Erythroblast (primary cell): ENCODE data around the gene YIPF6.

ENCODE experiments used
- GATA1 ChIP-seq: IDR thresholded peaks from 2 replicates; pipeline ENCODE4 v1.6.1; 2011; ENCODE audit warnings: low read depth, mild to moderate bottlenecking, control low read depth, low read length, moderate library complexity
- POLR2A ChIP-seq: IDR thresholded peaks from 2 replicates; pipeline ENCODE4 v1.6.1; 2011; ENCODE audit warnings: mild to moderate bottlenecking, low read length

- TF ChIP-seq POLR2A (peak; percentile 41), GATA1 (no peak)
Observed at GRCh38 chrX:68571610-68572311, 72.9 kb downstream of the YIPF6 start.
